ENCODE measurements around the gene ZNF610.
A peak's percentile ranks its signal among the peaks of the same experiment; 100 is the strongest.
"Not testable (repeated sequence)": the region's sequence is repeated elsewhere in the genome, so short reads cannot be mapped to it uniquely, and the experiment has no call there.

Gene ZNF610

GRCh38 chr19:52336117-52336790, at the start of gene ZNF610:
Gene ZNF610 (plus strand): TSS chr19:52336243. CDS start chr19:52349173, 12,930 bp downstream.
- peak; percentile 71 for DNase-seq

- no peak for DNase-seq
Observed at GRCh38 chr19:52286256-52286655, 49.8 kb upstream of the ZNF610 start.

GRCh38 chr19:52291781-52292180, 44.3 kb upstream of the ZNF610 start:
- DNase-seq = no peak

GRCh38 chr19:52292946-52293345, 43.1 kb upstream of the ZNF610 start:
- DNase-seq = not testable (repeated sequence)

GRCh38 chr19:52296400-52296772, 39.7 kb upstream of the ZNF610 start:
- DNase-seq = no peak

- peak; percentile 65 for DNase-seq
Observed at GRCh38 chr19:52296773-52297600, 39.1 kb upstream of the ZNF610 start, which contains the start of gene ZNF480. Gene ZNF480 (plus strand): TSS chr19:52297169. CDS start chr19:52300413, 3,244 bp downstream.

- no peak for DNase-seq
Observed at GRCh38 chr19:52297601-52298364, 38.3 kb upstream of the ZNF610 start.

- no peak for DNase-seq
Observed at GRCh38 chr19:52307275-52307674, 28.8 kb upstream of the ZNF610 start.

- DNase-seq = no peak
Observed at GRCh38 chr19:52322429-52322828, 13.6 kb upstream of the ZNF610 start.

- no peak for DNase-seq
Observed at GRCh38 chr19:52331757-52332156, 4.3 kb upstream of the ZNF610 start.

- DNase-seq = no peak
Observed at GRCh38 chr19:52335768-52336116, 301 bp upstream of the ZNF610 start.

- no peak for DNase-seq
Observed at GRCh38 chr19:52336791-52337381, 843 bp downstream of the ZNF610 start.

- not testable (repeated sequence) for DNase-seq
Observed at GRCh38 chr19:52339022-52339421, 3.0 kb downstream of the ZNF610 start.

- DNase-seq = no peak
Observed at GRCh38 chr19:52343548-52343947, 7.5 kb downstream of the ZNF610 start.

GRCh38 chr19:52345162-52345561, 9.1 kb downstream of the ZNF610 start:
- no peak for DNase-seq

GRCh38 chr19:52351512-52351911, 15.5 kb downstream of the ZNF610 start:
- no peak for DNase-seq

- no peak for DNase-seq
Observed at GRCh38 chr19:52366414-52366824, 30.4 kb downstream of the ZNF610 start.

- DNase-seq = peak; percentile 91
Observed at GRCh38 chr19:52369559-52370340, 33.7 kb downstream of the ZNF610 start, which contains the start of gene ZNF880. Gene ZNF880 (plus strand): TSS chr19:52369923. CDS start chr19:52369966, 43 bp downstream.

- DNase-seq = no peak
Observed at GRCh38 chr19:52370341-52370710, 34.3 kb downstream of the ZNF610 start.

- no peak for DNase-seq
Observed at GRCh38 chr19:52391135-52391534, 55.1 kb downstream of the ZNF610 start.

- DNase-seq = peak; percentile 67
Observed at GRCh38 chr19:52397310-52398080, 61.5 kb downstream of the ZNF610 start, which contains the start of gene ZNF528. Gene ZNF528 (plus strand): TSS chr19:52397849. CDS start chr19:52402014, 4,165 bp downstream.

Measured in NCI-H510A treated with DMSO at 0.1 percent for 48 hours (cell line).